H54 (cell line): ENCODE results near the gene EFL1.
A peak's percentile ranks its signal among the peaks of the same experiment; 100 is the strongest.

ENCODE experiments used
- DNase-seq: peaks from one replicate; pipeline ENCODE4 v3.0.0; 2011; ENCODE audit warnings: low spot score, mixed read lengths; ENCODE audit not compliant: insufficient read length
- FAIRE-seq: peaks from 3 replicates; lab custom pipeline; 2011; peaks lifted over from hg19 to GRCh38; lab: Jason Lieb, UNC
- POLR2A ChIP-seq: IDR thresholded peaks from 2 replicates; pipeline ENCODE4 v1.6.1; 2011; ENCODE audit warnings: low read depth, mild to moderate bottlenecking, low read length

EFL1 gene

GRCh38 chr15:82081914-82082762 lies 180.4 kb downstream of the EFL1 start:
- no peak for TF ChIP-seq POLR2A
- DNase-seq (peak; percentile 67), FAIRE-seq (no peak)

GRCh38 chr15:82080774-82081173 lies 181.8 kb downstream of the EFL1 start:
- no peak for DNase-seq

More at GRCh38 chr15:82080774-82081173, 181.8 kb downstream of the EFL1 start:
- FAIRE-seq, result no peak
- no peak for TF ChIP-seq POLR2A
